Kidney tubule cell (primary cell): Measurements from ENCODE around the gene TTLL11.

ENCODE experiments used
- DNase-seq: peaks from one replicate; pipeline ENCODE4 v3.0.0-alpha.2; 2018; ENCODE audit warnings: low spot score

The TTLL11 gene

DNA sequence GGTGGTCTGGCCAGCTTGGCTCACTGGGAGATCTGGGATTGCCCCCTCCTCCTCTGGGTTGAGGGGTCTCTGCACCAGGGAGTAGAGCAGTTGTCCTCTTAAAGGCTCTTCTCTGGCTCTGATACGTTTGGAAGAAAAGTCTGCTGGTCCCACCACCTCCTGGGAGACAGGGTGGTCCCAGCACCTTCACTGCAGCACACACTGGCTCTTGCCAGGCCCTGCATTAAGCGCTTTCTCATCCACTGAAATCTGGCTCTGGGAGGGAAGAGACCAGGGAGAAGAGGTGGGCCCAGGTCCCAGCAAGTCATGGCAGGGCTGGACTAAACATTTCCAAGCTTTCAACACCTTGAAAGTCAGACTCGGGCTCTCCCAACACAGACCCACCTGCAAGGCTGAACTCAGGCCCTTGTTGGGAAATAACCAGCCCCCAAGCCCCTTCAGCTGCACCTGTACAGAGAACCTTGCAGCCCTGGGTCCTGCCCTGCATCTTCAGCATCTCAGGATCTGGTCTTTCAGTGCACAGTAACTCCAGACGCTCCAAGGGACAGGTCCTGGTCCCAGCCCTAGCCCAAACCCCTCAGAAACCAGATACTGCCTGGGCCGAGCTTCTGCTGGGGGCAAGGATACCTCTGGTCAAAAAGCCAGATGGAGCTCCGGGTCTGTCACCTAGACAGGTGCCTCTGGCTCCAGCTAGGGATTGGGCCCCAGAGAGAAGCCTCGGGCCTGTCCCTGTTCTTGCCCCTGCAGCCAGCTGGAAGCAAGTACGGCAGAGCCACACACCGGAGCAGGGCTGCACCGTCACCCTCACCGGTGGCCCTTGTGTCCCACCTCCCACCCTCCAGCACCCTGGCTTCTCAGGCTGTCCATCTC is 307.2 kb downstream of the TTLL11 start:
- no peak for DNase-seq

DNA sequence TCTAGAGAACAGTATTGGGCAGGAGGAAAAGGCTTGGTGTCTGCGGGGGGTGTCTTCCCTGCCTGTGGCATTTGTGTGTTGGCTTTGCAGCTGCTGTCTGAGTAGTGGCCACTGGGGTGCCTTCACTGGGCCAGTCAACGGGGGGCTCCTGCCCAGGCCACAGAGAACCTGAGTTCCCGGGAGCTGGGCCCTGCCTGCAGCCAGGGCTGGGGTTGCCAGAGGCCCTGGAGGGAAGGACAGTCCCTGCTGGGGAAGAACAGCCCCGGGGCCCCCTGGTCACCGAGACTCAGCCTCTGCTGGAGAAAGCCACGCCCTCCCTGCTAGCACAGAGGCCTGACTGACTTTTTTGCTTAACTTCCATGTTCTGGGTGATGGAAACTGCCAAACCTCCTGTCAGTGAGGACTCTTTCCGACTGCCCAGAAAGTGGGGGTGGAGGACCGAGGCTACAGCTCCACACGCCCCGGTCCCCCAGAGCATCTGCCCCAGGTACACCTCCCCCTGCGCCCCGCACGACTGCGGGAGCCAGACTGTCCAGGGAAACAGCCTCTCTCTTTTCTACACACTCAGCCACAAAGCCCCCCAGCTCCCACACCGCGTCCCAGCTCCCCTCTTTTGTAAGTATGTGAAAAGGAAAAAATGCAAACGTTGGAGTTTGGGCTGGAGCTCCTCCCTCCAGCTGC is 308.2 kb downstream of the TTLL11 start:
- DNase-seq, result no peak

DNA sequence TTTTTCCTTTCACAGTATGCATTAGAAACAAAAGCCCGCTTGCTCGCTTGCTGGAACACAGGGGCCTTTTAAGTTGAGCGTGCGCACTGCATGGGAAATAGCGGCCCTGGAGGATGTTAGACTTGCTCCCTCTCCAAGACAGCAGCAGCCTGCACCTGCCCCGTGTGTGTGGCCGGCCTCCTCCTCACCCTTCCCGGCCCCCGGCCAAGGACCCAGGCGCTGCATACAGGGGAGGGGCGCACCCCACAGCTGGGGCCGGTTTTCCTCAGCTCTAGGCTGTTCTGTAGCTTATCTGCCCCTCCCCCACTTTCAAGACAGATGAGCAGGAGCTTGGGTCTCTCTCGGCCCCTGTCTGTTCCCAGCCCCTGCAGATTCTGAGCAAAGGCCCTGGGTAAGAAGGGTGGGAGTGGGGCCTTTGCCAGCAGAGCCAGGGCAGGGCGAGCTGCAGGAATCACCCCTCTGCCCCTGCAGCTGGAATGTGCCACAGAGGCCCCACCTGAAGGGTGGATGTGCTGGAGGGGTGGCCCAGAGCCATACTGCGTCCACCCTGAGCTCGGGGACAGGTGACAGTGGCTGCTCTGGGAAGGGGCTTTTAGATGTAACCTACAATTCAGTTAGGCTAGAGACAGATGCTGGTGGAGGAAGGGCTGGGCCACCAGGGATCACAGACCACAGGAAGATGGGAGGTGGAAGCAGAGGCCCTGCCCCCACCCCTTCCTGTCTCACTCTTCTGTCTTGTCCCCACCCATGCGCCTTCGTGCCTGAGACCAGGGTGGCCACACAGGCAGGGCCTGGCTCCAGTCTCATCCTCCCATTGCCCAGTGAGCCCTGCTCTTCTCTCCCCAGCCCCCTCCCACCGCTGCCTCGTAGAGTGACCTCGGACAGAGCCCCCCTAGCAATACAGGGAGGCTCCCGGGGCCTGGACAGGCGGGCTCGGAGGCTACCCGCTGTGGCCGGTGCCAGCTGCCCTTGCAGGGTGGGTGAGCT is 309.3 kb downstream of the TTLL11 start:
- no peak for DNase-seq

DNA sequence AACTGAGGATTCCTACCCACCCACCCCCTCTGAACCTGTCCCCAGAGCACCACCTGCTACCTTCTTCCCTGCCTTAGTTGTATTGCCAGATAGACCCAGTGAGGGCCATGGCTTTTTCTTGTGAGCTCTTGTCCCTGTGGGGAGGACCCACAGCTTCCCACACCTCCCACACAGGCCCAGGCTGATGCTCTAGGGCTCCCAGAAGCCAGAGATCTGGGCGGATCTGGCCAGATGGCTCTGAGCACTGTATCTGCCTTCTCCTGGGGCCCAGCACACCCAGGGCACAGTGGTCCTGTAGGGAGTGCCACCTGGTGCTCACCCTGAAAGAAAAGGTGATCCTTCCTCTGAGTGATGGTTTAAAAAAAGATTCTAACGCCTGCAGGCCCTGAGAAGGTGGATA is 310.0 kb downstream of the TTLL11 start:
- DNase-seq, result no peak

DNA sequence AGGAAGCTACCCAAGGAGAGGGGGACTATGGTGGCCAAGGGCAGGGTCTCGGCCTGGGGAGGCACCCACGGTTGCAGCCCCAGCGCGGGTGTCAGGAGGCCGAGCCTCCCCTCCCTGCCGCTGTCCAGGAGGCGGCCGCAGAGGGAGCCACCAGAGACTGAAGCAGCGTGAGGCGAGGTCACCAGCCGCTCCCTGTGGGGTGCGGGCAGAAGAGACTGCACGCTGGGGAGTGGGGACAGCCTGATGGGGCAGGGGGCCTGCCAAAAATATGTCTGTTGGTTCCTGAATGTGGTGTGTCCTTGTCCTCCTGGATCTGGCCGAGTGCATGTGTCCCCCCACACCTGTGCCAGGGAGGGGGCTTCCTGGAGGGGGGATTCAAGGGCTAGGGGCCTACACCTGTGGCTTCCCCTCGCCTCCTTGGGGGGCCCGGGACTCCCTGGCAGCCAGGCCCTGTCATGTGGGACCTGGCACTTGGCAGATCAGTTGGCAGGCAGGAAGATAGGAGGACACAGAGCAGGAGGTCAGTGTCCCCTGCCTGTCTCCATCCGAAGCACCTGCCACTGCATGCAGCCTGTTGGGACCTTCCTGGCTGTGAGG is 310.5 kb downstream of the TTLL11 start:
- no peak for DNase-seq

DNA sequence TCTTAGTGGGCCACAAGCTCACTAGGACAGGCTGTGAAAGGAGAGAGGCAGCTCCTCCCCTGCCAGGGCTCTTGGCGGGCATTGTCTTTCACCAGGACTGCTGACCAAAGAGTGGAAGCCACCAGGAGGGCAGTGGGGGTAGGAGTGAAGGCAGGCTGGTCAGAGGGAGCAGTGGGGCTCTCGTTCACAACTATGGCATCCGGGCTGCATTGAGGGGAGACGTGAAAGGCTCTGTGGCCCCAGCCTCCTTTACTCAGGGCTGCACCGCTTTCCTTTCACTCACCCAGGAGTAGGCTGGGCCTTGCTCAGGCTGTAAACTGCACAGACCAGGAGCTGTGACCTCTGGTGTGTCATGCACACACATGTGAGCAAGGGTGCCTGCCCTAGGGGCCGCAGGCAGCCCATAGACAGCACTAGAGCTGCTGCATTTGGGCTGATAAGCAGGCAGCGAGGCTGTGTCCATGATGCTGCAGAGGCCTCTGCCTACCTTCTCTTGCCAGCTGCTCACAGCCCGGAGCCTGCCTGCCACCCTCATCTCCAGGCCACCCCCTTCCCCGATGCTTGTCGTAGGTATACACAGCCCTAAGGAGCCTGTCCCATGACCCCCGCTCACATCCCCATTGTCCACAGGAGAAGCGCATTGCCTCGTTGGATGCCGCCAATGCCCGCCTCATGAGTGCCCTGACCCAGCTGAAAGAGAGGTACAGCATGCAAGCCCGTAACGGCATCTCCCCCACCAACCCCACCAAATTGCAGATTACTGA is 311.2 kb downstream of the TTLL11 start:
- DNase-seq, result no peak

DNA sequence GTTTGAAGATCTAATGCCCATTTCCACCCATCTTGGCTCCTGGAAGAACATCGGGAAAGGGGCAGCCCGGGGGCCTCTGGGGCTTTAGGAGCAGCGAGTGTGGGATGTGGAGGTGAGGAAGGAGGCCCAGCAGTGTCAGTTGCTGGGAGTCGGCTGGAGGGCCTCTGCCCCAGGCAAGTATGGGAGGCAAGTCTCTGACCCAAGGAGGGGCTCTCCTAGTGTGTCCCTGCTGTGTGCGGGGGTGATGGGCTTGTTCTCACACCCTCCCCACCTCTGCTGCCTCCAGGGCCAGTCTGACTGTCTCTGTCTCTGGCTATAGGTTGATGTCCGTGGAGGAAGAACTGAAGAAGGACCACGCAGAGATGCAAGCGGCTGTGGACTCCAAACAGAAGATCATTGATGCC is 312.0 kb downstream of the TTLL11 start:
- no peak for DNase-seq

DNA sequence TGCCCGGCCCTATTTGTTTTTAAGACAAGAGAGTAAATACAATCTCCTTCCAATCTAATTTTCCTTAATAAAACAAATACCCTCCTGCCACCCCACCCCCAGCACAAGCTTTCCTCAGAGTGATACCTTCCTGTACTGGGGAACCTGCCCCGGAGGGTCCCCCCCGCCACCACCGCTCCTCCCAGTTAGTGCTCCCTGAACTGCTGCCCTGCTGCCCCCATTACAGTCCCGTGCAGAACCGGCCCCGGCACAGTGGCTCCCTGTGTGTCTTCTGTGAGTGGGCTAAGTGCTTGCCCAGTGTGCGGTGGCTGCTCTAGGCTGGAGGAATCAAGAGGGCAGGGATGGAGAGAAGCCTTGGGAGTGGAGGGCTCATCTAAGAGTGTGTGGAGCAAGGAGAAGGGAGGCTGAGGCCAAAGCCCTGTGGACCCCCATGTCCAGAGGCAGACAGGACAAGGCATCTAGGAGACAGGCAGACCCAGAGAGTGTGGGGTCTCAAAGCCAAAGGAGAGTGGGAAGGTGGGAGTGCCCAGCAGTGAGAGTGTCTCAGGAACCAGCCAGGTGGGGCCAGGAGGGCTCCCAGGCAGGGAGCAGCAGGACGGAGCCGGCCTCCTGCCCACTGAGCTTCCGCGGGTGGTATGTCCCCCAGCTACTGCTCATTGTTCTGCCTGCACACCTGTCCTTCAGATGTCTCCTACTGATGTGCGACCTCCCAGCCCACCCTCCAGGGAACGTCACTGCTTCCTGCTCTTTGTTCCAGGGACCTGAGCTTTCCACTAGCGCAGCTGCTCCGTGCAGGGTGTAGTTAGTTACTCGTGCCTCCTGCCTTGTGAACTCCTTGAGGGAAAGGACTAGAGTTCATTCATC is 312.7 kb downstream of the TTLL11 start:
- no peak for DNase-seq

DNA sequence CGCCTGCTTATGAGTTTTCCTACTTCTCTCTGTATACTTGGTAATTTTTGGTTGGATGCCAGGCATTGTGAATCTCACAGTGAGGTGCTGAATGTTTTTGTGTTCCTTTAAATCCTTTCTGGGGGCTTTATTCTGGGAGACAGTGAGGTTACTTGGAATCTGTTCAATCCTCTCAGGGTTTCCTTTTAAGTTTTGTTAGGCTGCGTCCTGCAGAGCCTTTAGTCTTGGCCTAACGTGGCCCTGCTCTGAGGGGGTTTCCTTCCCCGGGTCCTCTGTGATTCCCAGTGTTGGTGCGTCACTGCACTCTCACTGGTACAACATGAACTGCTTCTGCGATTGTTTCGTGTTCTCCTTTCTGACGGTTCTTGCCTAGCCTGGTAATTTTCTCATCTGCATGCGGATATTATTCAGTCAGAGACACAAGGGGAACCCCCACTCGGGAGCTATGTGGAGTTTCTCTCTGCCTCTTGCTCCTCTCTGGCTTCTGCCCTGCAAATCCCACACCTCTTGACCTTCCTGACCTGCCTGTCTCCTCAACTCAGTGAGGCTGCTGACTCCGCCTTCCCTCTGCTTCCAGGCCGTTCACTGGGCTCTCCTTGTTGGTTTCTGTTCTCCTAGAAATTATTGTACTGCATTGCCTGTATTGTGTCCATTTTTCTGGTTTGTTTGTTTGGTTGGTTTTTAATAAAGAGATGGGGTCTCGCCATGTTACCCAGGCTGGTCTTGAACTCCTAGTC is 313.6 kb downstream of the TTLL11 start:
- no peak for DNase-seq

DNA sequence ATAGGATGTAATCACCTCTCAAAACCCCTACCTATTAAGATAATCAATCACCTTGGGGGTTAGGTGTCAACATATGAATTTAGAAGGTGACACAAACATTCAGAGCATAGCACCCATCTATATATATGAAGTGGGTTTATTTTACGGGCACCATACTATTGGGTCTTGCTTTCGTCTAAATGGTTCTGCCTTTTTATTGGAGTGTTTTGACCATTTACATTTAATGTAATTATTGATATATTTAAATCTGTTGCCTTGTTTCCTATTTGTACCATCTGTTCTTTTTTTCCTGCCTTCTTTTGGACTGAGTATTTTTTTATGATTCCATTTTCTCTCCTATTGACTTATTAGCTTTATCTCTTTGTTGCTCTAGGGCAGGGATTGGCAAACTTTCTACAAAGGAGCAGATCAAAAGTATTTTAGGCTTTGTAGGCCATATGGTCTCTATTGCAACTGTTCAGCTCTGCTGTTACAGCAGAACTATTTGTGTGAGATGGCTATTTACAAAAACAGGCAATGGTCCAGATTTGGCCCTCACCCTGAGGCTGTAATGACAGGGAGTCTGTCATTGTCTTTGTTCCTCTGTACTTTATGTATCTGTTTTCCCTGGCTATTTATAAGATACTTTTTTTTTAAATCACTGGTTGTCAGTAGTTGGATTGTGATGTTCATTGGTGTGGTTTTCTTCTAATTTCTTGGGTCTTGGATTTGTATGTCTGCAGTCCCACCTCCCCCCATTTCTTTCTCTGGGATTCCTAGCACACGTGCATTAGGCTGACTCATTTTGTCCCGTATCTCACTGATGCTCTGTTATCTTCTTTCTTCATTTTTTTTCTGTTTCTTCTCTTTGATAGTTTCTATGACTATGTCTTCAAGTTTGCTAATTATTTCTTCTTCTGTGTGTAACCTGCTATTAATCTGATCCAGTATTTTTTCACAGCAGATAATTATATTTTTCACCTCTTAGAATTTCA is 314.6 kb downstream of the TTLL11 start:
- no peak for DNase-seq

DNA sequence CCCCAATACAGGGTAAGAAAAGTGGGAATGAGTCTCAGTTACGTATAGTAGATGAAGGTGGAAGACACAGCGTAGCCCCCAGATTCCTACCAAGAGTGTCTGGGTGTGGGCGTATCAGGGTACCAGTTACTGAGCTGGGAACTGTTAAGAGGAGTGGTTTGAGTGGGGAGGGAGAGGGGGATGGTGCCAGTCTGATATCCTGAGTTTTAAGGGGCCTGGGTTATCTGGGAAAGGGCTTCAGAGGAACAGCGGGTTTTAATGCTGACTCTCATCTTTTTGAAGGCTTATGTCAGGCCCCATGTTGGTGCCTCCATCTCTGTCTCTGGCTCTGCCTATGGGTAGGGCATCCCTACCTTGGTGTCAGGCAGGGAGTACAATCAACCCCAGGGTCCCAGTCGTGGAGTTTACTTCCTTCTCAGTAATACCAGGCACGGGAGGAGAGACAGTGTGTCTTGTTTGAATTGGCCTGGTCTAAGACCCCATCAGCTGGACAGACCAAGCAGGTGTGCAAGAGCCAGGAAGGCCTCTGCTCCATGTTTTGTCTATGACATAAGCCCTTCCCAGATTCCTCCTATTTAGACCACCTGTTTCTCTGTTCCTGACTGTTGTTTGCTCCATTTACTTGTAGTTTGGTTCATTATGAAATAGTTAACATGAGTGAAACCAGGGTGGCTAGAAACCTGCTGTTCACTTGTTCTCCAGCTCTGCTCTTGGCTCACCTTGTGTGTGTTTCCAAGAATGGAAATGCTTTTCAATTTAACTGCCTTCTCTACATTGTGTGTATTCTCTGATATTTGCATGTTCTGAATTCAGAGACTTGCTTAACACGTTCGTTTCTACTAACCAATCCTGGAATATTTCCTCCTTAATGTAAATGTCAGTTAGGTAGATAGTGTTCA is 316.1 kb downstream of the TTLL11 start:
- no peak for DNase-seq

DNA sequence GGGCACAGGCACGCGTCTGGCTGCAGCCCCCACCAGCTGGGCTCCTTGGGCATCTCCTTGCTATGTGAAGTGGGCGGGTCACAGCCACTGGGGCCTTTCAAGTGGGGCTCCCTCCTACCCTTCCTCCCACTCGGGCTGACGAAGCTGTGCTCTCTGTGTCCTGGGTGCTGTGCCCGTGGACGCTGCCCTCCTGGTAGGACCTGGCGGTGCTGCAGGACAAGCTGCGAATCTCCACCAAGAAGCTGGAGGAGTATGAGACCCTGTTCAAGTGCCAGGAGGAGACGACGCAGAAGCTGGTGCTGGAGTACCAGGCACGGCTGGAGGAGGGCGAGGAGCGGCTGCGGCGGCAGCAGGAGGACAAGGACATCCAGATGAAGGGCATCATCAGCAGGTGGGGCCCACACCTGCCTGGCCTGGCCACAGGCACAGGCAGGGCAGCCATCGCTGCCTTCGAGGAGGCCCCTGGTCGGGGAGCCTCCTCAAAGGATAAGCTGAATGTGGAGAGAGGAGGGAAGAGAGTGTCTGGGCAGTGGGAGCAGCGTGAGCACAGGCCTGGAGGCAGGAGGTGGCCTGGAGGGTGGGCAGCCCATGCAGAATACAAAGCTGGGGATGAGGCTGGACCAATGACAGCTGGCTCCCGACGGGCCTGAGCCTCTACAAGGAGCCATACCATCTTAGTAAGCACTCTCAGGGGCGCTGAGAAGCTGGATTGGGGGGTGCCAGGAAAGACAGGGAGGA is 316.9 kb downstream of the TTLL11 start:
- DNase-seq, result no peak

DNA sequence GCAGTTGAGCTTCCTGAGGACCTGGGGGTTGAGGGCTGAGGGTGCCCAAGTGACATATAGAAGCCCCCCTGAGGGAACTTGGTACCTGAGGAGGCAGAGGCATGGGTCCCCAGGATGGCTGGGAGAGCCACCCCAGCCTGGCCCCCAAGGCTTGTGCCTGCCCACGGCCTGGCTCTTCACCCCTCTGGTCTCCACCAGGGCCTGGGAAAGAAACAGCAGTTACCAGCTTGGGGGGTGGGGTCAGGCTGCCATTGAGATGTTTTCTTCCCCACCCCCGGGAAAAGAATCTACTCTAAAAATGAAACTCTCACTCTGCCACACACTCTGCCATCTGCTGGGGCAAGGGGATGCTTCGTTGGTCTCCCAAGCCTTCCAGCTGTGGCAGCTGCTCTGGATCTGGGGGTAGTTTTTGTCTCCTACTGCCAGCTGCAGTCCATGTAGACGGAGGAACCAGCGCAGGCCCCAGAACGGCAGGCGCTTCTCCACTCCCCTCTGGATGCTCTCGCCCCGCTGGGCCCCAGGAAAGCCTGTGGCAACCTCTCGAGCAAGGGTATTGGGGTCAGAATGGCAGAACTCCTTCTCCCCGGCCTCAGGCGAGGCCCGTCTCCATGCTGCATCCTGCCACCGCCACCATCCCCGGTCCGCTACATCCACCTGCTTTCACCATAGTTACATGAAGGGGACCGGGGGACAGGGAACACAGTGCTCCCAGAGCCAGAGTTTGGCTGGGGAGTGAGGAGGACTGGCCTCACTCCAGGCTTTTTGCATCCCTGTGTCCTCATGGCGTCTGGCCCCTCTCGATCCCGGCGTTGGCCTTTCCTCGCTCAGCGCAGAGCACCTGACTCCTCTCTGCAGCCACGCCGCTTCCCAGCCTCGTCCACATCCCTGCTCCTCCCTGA is 318.1 kb downstream of the TTLL11 start:
- no peak for DNase-seq

DNA sequence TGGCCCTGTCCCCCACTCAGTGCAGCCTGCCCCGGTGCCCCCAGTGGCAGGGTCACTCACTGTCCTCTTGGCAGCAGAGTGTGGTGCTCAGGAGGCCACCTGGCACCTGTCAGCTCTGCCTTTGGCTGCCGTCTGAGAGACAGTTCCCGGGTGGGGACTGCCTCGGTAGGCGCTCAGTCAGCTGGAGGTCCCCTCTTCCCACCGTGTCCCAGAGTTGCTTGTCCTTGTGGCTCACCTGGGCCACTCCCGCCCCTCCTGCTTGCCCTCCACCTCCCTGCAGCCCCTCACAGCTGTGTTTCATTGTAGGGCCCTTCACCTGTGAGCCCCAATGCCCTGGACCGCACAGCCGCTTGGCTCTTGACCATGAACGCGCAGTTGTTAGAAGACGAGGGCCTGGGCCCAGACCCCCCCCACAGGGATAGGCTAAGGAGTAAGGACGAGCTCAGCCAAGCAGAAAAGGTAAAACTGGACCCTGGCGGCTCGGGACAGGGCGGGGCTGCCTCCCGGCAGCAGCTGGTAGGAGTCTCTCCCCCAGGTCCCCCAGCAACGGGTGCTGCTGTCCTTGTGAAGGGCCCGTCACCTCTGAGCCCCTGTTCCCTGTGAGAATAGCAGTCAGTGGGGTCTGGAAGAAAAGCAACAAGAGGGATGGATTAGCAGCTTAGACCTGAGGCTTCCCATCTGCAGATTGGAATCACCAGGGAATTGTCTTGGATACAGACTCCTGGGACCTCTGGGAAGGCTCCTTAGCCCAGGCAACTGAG is 319.0 kb downstream of the TTLL11 start:
- DNase-seq, result no peak
